Measurements from ENCODE around the gene CLEC14A.

- no peak for TF ChIP-seq POLR2A (IDR thresholded peaks at IDR 0.05)
- no peak for TF ChIP-seq CTCF (IDR thresholded peaks at IDR 0.05)
- TF ChIP-seq POLR2AphosphoS5 (IDR thresholded peaks at IDR 0.05) = no peak
- TF ChIP-seq EP300 (IDR thresholded peaks at IDR 0.05) = no peak
Measured at GRCh38 chr14:38209572-38210557, 46.0 kb downstream of the CLEC14A start.

Data from sigmoid colon (tissue), 4 donors.